ENCODE measurements around the gene CLSTN2.

Gene CLSTN2

DNA sequence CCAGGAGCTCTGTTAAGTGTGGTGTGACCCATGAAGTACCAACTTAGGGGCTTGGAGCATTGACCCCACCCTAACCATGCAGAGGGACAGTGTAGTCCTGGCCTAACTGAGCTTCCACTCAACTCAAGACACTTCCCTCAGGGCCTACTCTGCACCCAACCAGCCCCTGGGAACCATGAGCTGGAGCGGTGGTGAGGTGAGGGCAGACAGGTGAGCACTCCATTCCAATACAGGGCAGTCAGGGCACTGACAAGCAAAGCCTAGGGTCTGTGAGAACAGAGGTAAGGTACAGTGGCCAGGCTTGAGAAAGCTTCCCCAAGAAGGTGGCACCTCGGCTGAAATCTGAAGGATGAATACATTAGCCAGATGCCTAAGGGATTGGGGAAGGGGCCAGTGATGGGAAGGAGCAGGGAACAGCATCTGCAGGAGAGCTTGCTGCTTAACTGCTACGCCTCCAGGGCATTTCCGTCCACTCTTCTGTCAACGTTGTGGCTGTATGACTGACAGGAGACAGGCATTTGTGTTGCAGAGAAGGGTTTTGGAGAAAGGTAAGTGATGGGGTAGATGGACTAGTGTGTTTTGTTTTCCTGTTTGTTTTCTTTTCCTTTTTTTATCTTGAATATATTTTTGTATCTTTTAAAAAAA, 499.4 kb downstream of the CLSTN2 start:
- DNase-seq = no peak

DNA sequence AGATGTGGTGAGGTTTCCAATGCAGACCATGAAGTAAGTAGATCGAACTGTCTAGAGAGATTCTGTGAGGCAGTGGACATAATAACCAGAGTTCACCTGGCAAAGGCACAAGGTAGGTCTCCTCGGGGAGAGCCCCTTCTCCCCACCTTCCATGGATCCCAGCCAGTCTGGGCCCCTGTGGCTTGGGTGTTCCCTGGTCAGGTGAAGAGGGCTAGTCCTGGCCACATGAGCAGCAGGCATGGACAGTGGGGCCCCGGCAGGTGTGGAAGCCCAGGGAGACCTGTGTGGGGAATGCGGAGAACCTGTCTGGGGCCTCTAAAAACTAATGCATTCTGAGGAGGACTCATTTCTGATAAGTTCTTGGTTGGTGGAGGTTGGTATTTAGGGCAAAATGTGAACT, 501.4 kb downstream of the CLSTN2 start:
- DNase-seq = no peak

DNA sequence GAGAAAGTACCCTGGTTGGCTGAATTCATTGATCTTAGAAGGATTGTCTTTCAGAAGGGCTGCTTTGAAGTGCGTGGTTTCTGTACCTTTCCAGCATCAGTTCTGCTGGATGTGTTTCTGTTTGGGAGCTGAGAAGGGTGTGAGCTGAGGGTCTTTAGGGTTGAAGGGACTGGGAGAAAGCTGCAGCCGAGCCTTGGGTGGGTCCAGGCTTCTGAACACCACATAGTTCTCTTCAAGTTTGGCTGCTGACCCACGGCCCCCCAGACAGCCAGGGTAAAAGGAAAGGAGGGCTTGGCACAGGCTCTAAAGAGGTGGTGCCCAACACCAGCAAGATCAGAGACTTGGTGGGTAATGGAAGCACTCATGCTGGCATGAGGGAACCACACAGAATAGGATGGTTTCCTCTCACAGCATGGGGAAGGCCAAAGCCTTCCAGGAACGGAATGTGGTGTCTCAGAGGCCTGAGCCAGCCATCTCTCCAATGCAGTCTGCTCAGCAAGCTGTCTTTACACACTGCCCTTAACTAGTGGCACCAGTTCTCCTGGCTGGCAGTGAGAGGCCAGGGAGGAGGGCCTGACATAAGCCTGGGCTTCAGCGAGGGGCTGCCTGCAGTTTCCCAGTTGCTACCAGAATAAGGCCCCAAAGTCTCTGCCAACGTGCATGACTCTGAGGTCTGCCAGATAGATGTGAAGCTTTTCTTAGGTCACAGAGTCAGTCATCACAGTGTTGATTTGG, 503.9 kb downstream of the CLSTN2 start:
- DNase-seq = no peak

DNA sequence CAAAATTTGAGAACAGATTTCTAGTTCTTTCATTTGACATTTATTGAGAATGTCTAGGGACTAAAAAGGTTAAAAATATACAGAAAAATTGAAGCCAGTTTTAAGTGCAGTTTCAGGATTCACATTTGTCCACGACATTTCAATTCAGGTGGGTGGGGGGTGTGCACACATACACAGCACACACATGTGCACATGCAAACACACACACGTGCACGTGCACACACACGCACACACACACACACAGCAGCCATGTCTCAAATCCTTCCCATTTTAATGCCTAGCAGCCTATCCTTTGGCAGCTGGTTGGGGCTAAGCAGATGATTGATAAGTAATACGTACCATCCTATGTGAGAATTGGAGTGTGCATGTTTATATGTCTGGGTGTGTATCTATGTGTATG, 504.5 kb downstream of the CLSTN2 start:
- no peak for DNase-seq

GRCh38 chr3:140440446-140440845, 505.5 kb downstream of the CLSTN2 start:
- no peak for DNase-seq

DNA sequence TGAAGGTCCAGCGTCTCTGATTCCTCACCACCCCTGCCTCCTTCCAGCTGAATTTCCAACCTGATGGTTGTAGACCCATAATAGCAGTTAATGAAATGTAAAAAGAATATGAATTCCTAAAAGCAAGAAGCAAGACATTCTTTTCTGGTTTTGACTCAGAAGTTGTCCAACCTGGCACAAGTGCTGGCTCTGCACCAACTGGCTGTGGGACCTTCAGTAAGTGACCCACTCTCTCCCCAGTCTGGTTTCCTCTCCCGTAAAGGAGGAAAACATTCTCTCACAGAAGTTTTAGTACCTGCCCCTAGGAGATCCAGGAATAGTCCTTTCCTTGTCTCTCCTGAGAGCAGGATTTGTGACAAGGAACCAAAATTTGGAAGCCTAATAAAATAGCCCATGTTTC, 506.0 kb downstream of the CLSTN2 start:
- DNase-seq = no peak

GRCh38 chr3:140442621-140443020, 507.6 kb downstream of the CLSTN2 start:
- DNase-seq = no peak

GRCh38 chr3:140443073-140443472, 508.1 kb downstream of the CLSTN2 start:
- no peak for DNase-seq

GRCh38 chr3:140443806-140444205, 508.8 kb downstream of the CLSTN2 start:
- no peak for DNase-seq

- DNase-seq = no peak
Observed at GRCh38 chr3:140446734-140447133, 511.7 kb downstream of the CLSTN2 start.

DNA sequence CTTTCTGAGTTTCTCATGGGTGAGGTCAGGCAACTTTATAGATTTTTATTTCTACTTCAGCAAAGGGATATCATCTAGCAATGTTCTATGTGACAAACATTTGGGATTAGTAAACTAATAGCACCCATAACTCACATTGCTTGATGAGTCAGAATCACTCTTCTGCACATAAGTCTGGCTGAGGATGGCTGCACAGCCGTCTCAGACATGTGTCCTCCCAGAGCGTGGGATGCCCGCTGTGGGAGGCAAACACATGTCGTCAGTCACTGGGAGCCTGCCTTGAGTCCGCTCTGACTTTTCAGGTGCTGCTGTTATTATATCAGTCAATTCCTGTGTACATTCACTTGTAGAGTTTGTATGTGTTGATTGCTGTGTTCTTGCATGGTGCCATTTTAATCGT, 512.2 kb downstream of the CLSTN2 start:
- no peak for DNase-seq

DNA sequence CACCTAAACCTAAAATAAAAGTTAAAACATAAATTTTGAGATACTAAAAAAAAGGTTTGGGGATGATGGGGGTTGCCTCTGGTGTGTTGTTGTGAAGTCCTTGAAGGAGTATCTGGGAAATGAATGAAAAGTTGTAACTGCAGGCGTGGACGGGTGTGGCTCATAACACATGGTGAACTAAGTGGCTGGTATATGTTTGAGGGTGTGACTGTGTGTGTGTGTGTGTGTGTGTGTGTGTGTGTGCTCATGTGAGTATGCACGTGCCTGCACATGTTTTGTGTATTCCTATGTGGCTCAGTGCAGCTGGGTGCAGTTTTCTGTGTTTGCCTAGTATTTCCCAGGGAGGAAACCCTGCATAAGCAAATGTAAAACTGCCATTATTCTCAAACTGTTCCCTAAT, 513.0 kb downstream of the CLSTN2 start:
- no peak for DNase-seq

DNA sequence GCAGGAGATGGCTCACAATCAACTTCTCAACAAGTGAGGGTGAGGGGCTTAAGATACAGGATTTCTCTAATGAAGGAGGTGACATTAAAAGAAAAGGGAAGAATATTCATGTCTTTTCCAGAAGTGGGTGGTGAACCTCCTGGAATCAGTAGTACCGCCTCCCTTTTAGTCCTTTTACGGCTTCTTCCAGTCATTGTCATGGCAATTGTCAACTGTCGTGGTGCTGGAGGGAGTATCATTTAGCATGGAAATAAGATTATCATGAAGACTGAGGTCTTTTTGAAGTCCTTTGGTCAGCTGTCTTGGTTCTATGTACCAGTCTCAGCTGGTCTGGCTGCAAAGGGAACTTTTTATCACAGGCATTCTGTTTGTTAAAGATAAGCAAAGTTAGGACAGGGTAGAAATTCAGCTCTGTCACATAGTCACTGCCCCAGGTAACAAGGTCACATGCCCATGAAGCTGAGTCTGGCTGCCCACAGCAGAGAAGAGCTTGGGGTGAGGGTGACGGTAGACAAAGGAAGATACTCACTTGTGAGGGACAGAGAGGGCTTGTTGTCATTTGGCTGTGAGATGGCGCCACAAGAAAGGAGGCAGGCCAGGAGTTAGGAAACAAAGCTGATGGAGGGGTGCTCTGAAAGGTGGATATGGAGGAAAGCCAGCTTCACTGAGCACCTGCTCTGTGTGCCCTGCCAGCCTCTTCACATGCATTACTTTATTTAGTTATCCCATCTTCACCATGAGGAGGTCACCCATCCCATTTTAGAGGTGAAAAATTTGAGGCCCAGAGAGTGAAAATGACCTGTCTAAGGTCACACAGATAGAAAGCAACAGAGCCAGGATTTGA, 514.6 kb downstream of the CLSTN2 start:
- no peak for DNase-seq

- no peak for DNase-seq
Observed at GRCh38 chr3:140453750-140454149, 518.8 kb downstream of the CLSTN2 start.

- no peak for DNase-seq
Observed at GRCh38 chr3:140455521-140456214, 520.7 kb downstream of the CLSTN2 start.

- DNase-seq = no peak
Observed at GRCh38 chr3:140456974-140457373, 522.0 kb downstream of the CLSTN2 start.

DNA sequence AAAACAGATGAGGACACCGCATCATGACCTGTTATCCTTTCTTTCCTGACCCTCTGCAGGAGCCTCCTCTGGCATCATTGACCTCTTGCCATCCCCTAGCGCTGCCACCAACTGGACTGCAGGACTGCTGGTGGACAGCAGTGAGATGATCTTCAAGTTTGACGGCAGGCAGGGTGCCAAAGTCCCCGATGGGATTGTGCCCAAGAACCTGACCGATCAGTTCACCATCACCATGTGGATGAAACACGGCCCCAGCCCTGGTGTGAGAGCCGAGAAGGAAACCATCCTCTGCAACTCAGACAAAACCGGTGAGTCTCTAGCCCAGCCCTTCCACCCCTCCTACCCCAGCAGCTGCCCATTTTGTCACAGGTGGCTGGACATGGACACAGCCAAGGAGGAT, 524.5 kb downstream of the CLSTN2 start:
- no peak for DNase-seq

GRCh38 chr3:140461250-140461649, 526.3 kb downstream of the CLSTN2 start:
- no peak for DNase-seq

GRCh38 chr3:140463355-140463754, 528.4 kb downstream of the CLSTN2 start:
- no peak for DNase-seq

DNA sequence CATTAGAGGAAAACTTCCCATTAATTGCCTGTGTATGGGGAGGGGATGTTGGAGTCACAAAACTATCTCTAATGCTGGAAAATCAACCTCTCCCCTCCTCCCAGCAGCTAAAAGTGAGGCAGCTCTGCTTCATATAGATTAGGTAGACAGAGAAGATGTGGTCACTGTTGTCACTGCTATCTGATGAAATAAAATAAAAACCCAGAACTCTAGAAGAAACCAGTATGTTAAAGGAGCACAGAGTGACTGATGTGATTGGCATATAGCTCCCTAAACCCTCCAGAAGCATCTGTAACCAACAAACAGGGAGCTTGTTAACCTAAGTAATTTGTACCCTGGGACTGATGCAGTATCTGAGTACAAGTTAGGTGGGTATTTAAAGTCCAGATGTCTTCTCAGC, 531.0 kb downstream of the CLSTN2 start:
- DNase-seq = no peak

DNA sequence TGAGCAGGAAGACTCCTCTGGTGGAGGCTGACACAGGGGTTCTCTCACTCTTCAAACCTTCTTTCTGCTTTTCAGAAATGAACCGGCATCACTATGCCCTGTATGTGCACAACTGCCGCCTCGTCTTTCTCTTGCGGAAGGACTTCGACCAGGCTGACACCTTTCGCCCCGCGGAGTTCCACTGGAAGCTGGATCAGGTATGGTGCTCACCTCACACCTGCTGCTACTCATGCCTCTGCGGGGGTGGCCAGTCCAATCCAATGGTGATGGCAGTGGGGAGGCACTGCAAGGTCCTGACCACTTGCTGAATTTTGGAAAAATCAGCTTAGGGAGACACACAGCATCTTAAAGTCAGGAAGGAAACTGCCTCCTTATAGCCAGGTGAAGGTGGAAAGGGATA, 531.5 kb downstream of the CLSTN2 start:
- no peak for DNase-seq

GRCh38 chr3:140467104-140467577, 532.2 kb downstream of the CLSTN2 start:
- DNase-seq = no peak

DNA sequence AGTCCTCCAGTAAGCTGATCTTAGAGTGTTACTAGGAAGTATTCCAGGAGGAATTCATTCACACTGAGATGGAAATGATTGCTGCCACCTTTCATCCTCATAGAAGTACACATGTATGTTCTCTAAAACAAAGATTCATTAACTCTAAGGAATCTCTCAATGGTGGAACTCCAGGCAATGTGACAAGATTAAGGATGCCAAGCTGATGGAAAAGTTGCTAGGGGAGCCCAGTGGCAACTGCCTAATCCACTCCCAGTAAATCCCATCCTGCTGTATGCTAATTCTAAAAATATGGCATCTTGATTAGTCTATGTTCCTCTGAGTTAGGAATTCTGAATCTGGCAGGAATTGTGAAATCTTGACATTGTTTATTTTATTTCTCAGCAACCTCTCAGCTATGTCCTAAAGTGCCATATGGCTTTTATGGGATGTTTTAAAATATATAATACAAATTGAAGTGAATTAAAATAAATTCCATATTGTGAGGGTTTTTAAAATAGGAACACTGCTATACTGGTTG, 532.9 kb downstream of the CLSTN2 start:
- no peak for DNase-seq
